Stimulated activated CD4-positive, alpha-beta T cell treated with anti-CD3 and anti-CD28 coated beads, Interleukin-4, amount 100 ng/mL, for 48 hours (primary cell): ENCODE measurements around the gene HSFX3.
"Not testable (repeated sequence)": the region's sequence is repeated elsewhere in the genome, so short reads cannot be mapped to it uniquely, and the experiment has no call there.

Experiments used
- DNase-seq, 2 donors: peaks; one replicate each; pipeline ENCODE4 v3.0.0-alpha.2; 2020; ENCODE audit warnings: low read depth in 2 of 2

Gene HSFX3

GRCh38 chrX:149545545-149546543, 3.9 kb downstream of the HSFX3 start:
- DNase-seq, result not testable (repeated sequence)

DNA sequence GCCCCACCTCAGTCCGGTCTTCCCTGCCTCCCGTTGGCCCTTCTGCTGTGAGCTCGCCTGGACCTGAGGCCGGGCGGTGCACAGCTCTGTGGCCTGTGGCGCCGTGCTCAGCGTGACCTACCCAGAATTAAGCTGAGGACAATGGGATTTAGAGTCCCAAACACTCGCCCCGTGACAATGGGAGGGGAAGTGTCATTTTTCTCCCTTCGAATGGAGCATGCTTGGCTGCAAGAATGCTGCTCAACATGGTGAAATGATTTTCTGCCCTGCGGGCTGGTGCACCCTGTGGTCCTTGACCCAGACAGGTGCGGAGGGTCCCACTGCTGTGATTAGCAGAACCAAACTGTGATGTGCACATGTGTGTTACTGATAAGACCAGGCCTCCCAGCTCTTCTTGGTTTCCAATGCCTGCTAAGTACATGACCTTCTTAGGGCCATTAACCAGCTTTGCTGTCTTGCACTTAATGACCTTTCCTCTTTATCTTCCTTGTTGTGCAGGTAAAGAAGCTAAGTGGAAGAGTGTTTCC, 8.1 kb downstream of the HSFX3 start:
- no peak for DNase-seq

- DNase-seq, result peak; percentile 75 to 85
Observed at GRCh38 chrX:149540621-149541520, 8.9 kb downstream of the HSFX3 start, which contains the start of gene EOLA1. TSS of gene EOLA1 (plus strand) at chrX:149541012. CDS start at chrX:149545631, 4,619 bp downstream.

GRCh38 chrX:149540131-149540620, 9.5 kb downstream of the HSFX3 start:
- peak; percentile 85 to 87 for DNase-seq

- peak; percentile 51 to 77 for DNase-seq
Observed at GRCh38 chrX:149539283-149540130, 10.2 kb downstream of the HSFX3 start.

DNA sequence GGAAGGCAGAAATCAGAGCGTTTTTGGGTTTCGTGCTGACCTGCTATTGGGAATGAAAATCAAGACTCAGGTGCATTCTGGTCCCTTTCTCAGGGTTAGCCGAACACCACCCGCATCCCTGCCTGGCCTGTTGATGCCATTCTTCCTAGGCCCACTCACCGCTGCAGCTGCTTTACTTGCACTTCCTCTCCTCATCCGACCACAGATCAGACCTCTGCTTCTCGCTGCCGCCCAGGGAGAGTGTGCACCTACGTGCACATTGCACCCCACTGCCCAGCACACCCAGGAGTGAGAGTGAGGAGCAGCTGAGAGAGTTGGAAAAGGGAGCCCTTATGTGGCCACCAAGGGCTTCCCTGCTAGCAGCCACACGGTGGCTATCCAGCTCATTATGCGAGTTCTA, 12.2 kb downstream of the HSFX3 start:
- DNase-seq, result not testable (repeated sequence)

DNA sequence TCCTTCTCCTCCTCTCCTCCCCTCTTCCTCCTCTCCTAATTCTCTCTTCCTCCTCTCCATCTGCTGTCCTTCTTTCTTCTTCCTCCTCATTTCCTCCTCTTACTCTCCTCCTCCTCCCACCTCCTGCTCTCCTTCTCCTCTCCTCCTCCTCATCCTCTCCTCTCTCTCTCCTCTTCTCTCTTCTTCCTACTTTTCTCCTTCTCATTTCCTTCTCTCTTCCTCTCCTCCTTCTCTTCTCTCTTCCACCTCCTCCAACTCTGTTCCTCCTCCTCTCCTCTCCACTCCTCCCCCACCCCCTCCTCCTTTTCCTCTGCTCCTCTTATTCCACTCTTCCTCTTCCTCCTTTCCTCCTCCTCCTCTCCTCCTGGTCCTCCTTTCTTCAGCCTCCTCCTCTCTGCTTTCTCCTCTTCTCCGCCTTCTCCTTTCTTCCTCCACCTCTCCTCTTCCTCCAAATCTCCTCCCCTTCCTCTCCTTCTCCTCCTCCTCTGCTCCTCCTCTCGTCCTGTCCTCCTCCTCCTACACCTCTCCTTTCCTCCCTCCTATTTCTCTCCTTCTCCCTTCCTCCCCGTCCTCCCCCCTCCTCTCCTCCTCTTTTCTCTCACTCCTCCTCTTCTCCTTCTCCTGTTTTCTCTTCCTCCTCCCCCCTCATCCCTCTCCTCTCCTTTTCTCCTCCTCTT, 14.7 kb downstream of the HSFX3 start:
- DNase-seq, result not testable (repeated sequence)

GRCh38 chrX:149533999-149534398, 15.7 kb downstream of the HSFX3 start:
- DNase-seq, result not testable (repeated sequence)

- not testable (repeated sequence) for DNase-seq
Observed at GRCh38 chrX:149532868-149533267, 16.9 kb downstream of the HSFX3 start.

DNA sequence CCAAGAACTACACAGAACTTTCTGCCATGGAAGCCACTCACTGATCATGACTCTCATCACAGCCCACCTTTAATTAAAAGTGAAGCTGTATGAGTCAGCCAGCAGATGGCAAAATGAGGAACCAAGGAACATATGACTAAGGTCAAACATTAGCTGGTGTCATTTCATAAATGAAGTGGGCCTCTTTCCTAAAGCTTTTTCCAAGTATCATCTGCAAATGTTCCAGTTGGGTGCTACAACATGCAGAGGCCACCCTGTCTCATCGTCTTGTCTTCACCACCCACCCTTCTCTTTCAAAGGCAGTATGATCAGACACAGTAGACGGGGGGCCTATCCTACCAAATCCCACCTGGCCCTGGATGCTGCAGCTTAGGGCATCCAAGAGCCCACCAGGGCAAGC, 18.1 kb downstream of the HSFX3 start:
- no peak for DNase-seq

DNA sequence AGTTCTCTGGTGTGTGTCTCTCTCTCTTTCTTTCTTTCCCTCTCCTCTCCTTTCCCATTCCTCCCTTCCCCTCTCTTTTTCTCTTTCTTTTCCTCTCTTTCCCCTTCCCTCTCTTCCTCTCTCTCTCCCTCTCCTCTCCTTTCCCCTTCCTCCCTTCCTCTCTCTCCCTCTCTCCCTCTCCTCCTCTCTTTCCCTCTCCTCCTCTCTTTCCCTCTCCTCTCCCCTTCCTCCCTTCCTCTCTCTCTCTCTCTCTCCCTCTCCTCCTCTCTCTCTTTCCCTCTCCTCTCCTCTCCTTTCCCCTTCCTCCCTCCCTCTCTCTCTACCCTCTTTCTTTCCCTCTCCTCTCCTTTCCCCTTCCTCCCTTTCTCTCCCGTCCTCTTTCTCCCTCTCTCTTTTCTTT, 21.3 kb downstream of the HSFX3 start:
- no peak for DNase-seq

GRCh38 chrX:149527705-149528104, 22.0 kb downstream of the HSFX3 start:
- no peak for DNase-seq

DNA sequence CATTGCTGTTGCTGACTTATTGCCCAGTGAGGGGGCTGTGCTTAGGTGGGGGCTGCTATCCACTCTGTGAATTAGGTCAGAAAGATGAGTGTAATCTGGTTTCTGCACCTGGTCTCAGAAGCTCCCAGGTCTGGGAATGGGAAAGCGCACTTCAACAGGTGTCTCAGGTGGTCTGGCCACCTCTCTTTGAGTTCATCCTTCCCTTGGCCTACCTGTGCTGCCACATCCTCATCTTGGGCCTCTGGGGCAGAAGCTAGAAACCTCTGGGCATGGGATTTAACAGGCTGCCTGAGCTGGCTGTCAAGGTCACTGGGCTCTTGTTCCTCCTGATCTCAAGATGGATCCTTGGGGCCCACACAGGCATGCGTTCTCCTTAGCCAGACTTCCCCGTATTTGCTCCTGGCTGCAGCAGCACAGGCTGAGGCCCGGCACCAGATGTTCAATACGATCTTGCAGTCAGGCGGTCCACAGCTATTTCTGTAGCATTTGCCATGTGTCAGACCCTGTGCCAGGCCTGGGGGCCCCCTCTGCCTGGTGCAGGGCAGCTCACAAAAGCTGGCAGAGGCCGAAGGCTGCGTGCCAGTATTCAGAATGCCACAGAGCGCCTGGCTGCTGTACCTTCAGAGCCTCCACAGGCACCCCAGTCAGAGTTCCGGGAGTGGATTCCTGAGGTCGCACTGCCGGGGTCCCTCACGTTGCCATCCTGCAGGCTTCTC, 23.2 kb downstream of the HSFX3 start:
- not testable (repeated sequence) for DNase-seq

DNA sequence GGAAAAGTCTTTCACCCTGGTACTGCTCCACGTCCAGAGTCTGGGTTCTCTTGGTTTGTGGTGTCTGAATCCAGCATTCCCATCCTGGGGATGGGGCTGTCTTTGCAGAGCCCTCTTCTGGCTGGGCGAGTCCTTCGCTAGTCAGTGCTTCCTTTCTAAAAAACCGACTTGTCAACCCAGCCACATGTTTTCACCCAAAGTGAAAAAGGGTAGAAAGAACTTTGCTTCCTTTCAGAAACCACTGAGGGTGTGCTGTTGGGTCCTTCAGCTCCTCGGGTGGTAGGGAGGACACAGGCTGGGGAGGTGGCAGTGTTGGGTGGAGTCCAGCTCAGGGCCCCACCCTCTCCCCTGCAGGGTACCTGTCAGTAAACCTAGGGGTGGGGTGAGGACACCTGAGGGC, 23.8 kb downstream of the HSFX3 start:
- not testable (repeated sequence) for DNase-seq

- DNase-seq, result peak in 1 of 2 donors; percentile 18
Observed at GRCh38 chrX:149525389-149525788, 24.3 kb downstream of the HSFX3 start.

- no peak for DNase-seq
Observed at GRCh38 chrX:149522916-149523315, 26.8 kb downstream of the HSFX3 start.

DNA sequence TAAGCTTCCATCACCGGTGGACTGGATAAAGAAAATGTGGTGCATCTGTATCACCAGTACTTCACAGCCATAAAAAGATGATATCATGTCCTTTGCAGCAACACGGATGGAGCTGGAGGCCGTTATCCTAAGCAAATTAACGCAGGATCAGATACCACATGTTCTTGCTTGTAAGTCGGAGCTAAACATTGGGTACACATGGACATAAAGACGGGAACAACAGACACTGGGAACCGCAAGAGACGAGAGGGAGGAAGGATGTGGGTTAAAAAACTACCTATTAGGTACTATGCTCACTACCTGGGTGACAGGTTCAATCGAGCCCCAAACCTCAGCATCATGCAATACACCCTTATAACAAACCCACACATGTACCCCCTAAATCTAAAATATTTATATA, 28.3 kb downstream of the HSFX3 start:
- DNase-seq, result no peak

DNA sequence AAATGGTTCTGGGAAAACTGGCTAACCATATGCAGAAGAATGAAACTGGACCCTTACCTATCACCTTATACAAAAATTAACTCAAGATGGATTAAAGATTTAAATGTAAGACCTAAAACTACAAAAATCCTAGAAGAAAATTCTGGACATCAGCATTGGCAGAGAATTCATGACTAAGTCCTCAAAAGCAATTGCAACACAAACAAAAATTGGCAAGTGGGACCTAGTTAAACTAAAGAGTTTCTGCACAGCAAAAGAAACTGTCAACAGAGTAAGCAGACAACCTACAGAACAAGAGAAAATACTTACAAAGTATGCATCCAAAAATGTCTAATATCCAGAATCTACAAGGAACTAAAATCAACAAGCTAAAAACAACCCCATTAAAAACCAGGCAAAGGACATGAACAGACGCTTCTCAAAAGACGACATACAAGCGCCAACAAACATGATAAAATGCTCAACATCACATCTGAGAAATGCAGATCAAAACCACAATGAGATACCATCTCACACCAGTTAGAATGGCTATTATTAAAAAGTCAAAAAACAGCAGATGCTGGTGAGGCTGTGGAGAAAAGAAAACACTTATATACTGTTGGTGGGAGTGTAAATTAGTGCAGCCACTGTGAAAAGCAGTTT, 29.0 kb downstream of the HSFX3 start:
- not testable (repeated sequence) for DNase-seq

- DNase-seq, result no peak
Observed at GRCh38 chrX:149518236-149518635, 31.5 kb downstream of the HSFX3 start.
